Measurements from ENCODE around the gene PCNX1.

Gene PCNX1

GRCh38 chr14:70957710-70958109 lies 50.5 kb downstream of the PCNX1 start (continued):
- TF ChIP-seq MYNN (tag by site-specific recombination; IDR thresholded peaks at IDR 0.05; ENCODE audit: borderline replicate concordance) (no peak), ZBTB11 (tag by site-specific recombination; conservative IDR thresholded peaks at IDR 0.05; ENCODE audit: low read depth) (no peak), REPIN1 (tag by site-specific recombination; IDR thresholded peaks at IDR 0.05; ENCODE audit: low read depth) (no peak), ZBTB17 (tag by site-specific recombination; IDR thresholded peaks at IDR 0.05) (no peak)

- no peaks in the 10 kb centered on the region for H3K9me3 ChIP-seq (ENCODE audit: control insufficient read depth, insufficient read depth, low read depth, low read length)
- no peaks in the 10 kb centered on the region for H3K4me1 ChIP-seq (ENCODE audit: control insufficient read depth, insufficient read depth, low read length)
- no peak overlapping the region for H3K4me3 ChIP-seq (ENCODE audit: low read depth, low read length)
- peaks cover 0 to 14% of the 10 kb centered on the region in 2 experiments; a peak in 2 of 3 replicates for H3K36me3 ChIP-seq (ENCODE audit: control insufficient read depth in 2 of 2, insufficient read depth in 1 of 2, low read length in 2 of 2)
- POLR2A ChIA-PET, result no interaction called here
- H3K27ac ChIP-seq (ENCODE audit: extremely low read depth, low read depth, low read length), result no peak overlapping the region
- CTCF ChIA-PET, result no interaction called here
- TF ChIP-seq ZNF571 (tag by site-specific recombination; IDR thresholded peaks at IDR 0.05) (no peak), ZNF529 (tag by site-specific recombination; IDR thresholded peaks at IDR 0.05; ENCODE audit: insufficient replicate concordance) (no peak), ZNF747 (tag by site-specific recombination; IDR thresholded peaks at IDR 0.05) (no peak), ZBTB26 (tag by site-specific recombination; optimal IDR thresholded peaks at IDR 0.05) (no peak)
Measured at GRCh38 chr14:70962935-70963334, 55.7 kb downstream of the PCNX1 start.

GRCh38 chr14:70964492-70964891 lies 57.2 kb downstream of the PCNX1 start:
- no peaks in the 10 kb centered on the region for H3K4me1 ChIP-seq (ENCODE audit: control insufficient read depth, insufficient read depth, low read length)
- CTCF ChIA-PET, result interaction anchor here (1.4 kb wide), 1 partner anchor 147 kb away, joined by 4 read pairs; no protein-coding TSS in a partner anchor
- H3K9me3 ChIP-seq (ENCODE audit: control insufficient read depth, insufficient read depth, low read depth, low read length), result no peaks in the 10 kb centered on the region
- no peak overlapping the region for H3K4me3 ChIP-seq (ENCODE audit: low read depth, low read length)
- no peak for TF ChIP-seq PRDM6 (tag by site-specific recombination; IDR thresholded peaks at IDR 0.05)
- TF ChIP-seq ZNF175 (tag by site-specific recombination; IDR thresholded peaks at IDR 0.05), result no peak
- no peak for TF ChIP-seq ZBTB7A (tag by site-specific recombination; IDR thresholded peaks at IDR 0.05; ENCODE audit: low read depth)
- no peak for TF ChIP-seq ZBTB8A (tag by site-specific recombination; IDR thresholded peaks at IDR 0.05)
- H3K36me3 ChIP-seq (ENCODE audit: control insufficient read depth in 2 of 2, insufficient read depth in 1 of 2, low read length in 2 of 2), result peaks cover 0 to 22% of the 10 kb centered on the region in 2 experiments
- H3K27ac ChIP-seq (ENCODE audit: extremely low read depth, low read depth, low read length), result no peak overlapping the region
- POLR2A ChIA-PET, result no interaction called here

GRCh38 chr14:70971560-70971959 lies 64.3 kb downstream of the PCNX1 start:
- no peaks in the 10 kb centered on the region for H3K9me3 ChIP-seq (ENCODE audit: control insufficient read depth, insufficient read depth, low read depth, low read length)
- POLR2A ChIA-PET, result no interaction called here
- peak overlapping the region; percentile 28; the same call in 1 of the 2 replicates for H3K27ac ChIP-seq (ENCODE audit: extremely low read depth, low read depth, low read length)
- H3K36me3 ChIP-seq (ENCODE audit: control insufficient read depth in 2 of 2, insufficient read depth in 1 of 2, low read length in 2 of 2), result peaks cover 14 to 30% of the 10 kb centered on the region in 2 experiments
- H3K4me1 ChIP-seq (ENCODE audit: control insufficient read depth, insufficient read depth, low read length), result peaks cover 3% of the 10 kb centered on the region; the same call in 1 of the 2 replicates
- H3K4me3 ChIP-seq (ENCODE audit: low read depth, low read length), result no peak overlapping the region
- CTCF ChIA-PET, result interaction anchor here (0.5 to 1.8 kb wide), 4 partner anchors 64 to 937 kb away, joined by 3 to 6 read pairs (median 4); partner anchors contain the start of gene PCNX1
- no peak for TF ChIP-seq ZNF354C (tag by site-specific recombination; IDR thresholded peaks at IDR 0.05; ENCODE audit: borderline replicate concordance, low read depth)
- TF ChIP-seq ZNF664 (tag by site-specific recombination; IDR thresholded peaks at IDR 0.05), result no peak
- no peak for TF ChIP-seq KLF7 (tag by site-specific recombination; IDR thresholded peaks at IDR 0.05; ENCODE audit: borderline replicate concordance)
- no peak for TF ChIP-seq ZNF785 (tag by site-specific recombination; IDR thresholded peaks at IDR 0.05)
- TF ChIP-seq KLF17 (tag by site-specific recombination; IDR thresholded peaks at IDR 0.05), result no peak
- no peak for TF ChIP-seq ATF2 (tag by site-specific recombination; IDR thresholded peaks at IDR 0.05; ENCODE audit: low read depth)
- TF ChIP-seq ZNF623 (tag by site-specific recombination; IDR thresholded peaks at IDR 0.05), result no peak
- no peak for TF ChIP-seq ZNF341 (tag by site-specific recombination; IDR thresholded peaks at IDR 0.05; ENCODE audit: low read depth)
- no peak for TF ChIP-seq ZNF202 (tag by site-specific recombination; IDR thresholded peaks at IDR 0.05; ENCODE audit: borderline replicate concordance)
- TF ChIP-seq ZNF560 (tag by site-specific recombination; IDR thresholded peaks at IDR 0.05; ENCODE audit: borderline replicate concordance), result no peak

All from HEK293 (cell line).